GM23338 (cell line): ENCODE measurements around the gene MYCBPAP. TPM values are rescaled to one million over a fixed set of nuclear protein-coding genes. Genes with fewer than 3 reads are reported as not detected.

Source experiments
- ATAC-seq: fragments of 200-7000 bp; cut with Tn5 transposase; 3 replicates; pipeline ENCODE4 v1.9.1; 2020
- DNase-seq: peaks from one replicate; pipeline ENCODE4 v3.0.0-alpha.2; 2015; ENCODE audit warnings: low spot score
- H2AFZ ChIP-seq: fragments of 200-600 bp; sonication (generic); 2 replicates; pipeline ENCODE4 v1.8.0; 2016; ENCODE audit warnings: antibody characterized with exemption, mild to moderate bottlenecking, moderate library complexity
- H3F3A ChIP-seq: fragments of 200-600 bp; sonication (generic); replicated peaks from 2 replicates; pipeline ENCODE4 v1.8.0; 2017; ENCODE audit warnings: antibody characterized with exemption, mixed run types, low read depth
- H3K27ac ChIP-seq: fragments of 200-600 bp; sonication (generic); 2 replicates; pipeline ENCODE4 v1.6.1; 2016; ENCODE audit warnings: low read depth
- H3K27me3 ChIP-seq: fragments of 200-600 bp; sonication (generic); 2 replicates; pipeline ENCODE4 v1.8.0; 2016; ENCODE audit warnings: mild to moderate bottlenecking, mixed run types, moderate library complexity; ENCODE audit not compliant: insufficient read depth
- H3K36me3 ChIP-seq: fragments of 200-600 bp; sonication (generic); 2 replicates; pipeline ENCODE4 v1.8.0; 2016; ENCODE audit warnings: mild to moderate bottlenecking; ENCODE audit not compliant: insufficient read depth
- H3K4me1 ChIP-seq: fragments of 200-600 bp; sonication (generic); 2 replicates; pipeline ENCODE4 v1.8.0; 2016; ENCODE audit warnings: mild to moderate bottlenecking, moderate library complexity; ENCODE audit not compliant: insufficient read depth
- H3K4me2 ChIP-seq: fragments of 200-600 bp; sonication (generic); 2 replicates; pipeline ENCODE4 v1.7.1; 2017; ENCODE audit warnings: mixed run types
- H3K4me3 ChIP-seq: fragments of 200-600 bp; sonication (generic); 2 replicates; pipeline ENCODE4 v1.6.1; 2016; ENCODE audit warnings: mixed run types
- H3K79me2 ChIP-seq: fragments of 200-600 bp; sonication (generic); replicated peaks from 2 replicates; pipeline ENCODE4 v1.8.0; 2017; ENCODE audit warnings: mild to moderate bottlenecking; ENCODE audit not compliant: insufficient read depth
- H3K9me2 ChIP-seq: fragments of 200-600 bp; sonication (generic); 2 replicates; pipeline ENCODE4 v1.8.0; 2017; ENCODE audit not compliant: insufficient read depth
- H4K20me1 ChIP-seq: fragments of 200-600 bp; sonication (generic); replicated peaks from 2 replicates; pipeline ENCODE4 v1.8.0; 2017; ENCODE audit warnings: mild to moderate bottlenecking; ENCODE audit not compliant: insufficient read depth
- H3K27ac Mint-ChIP-seq: 2 replicates; pipeline ENCODE4 v1.8.0; 2020; ENCODE audit warnings: inconsistent platforms, mild to moderate bottlenecking, moderate library complexity, mixed read lengths
- H3K27me3 Mint-ChIP-seq: 3 replicates; pipeline ENCODE4 v1.8.0; 2022; ENCODE audit warnings: low read depth, mild to moderate bottlenecking, moderate library complexity, mixed read lengths, inconsistent platforms; ENCODE audit not compliant: insufficient read depth, poor library complexity
- H3K36me3 Mint-ChIP-seq: 3 replicates; pipeline ENCODE4 v1.8.0; 2021; ENCODE audit warnings: low read depth, mild to moderate bottlenecking, inconsistent platforms, moderate library complexity, mixed read lengths
- H3K4me1 Mint-ChIP-seq: 3 replicates; pipeline ENCODE4 v1.8.0; 2020; ENCODE audit warnings: mild to moderate bottlenecking, inconsistent platforms, mixed read lengths
- H3K4me3 Mint-ChIP-seq: 3 replicates; pipeline ENCODE4 v1.8.0; 2021; ENCODE audit warnings: moderate library complexity, mild to moderate bottlenecking, inconsistent platforms, mixed read lengths
- H3K9me3 Mint-ChIP-seq: 3 replicates; pipeline ENCODE4 v1.8.0; 2020; ENCODE audit warnings: moderate library complexity, mild to moderate bottlenecking, inconsistent platforms, mixed read lengths
- CTCF ChIP-seq, 2 experiments: fragments of 200-600 bp in 1 of 2; sonication (generic) in 1 of 2; conservative IDR thresholded peaks; 2 replicates each; pipeline versions ENCODE4 v1.5.1 to v1.6.1; 2016 to 2017; ENCODE audit warnings: antibody characterized with exemption in 2 of 2, low read depth in 2 of 2, mild to moderate bottlenecking in 2 of 2, moderate library complexity in 1 of 2
- EZH2 ChIP-seq: fragments of 200-600 bp; sonication (generic); IDR thresholded peaks from one replicate; pipeline ENCODE4 v1.8.0; 2017; ENCODE audit warnings: antibody characterized with exemption, mild to moderate bottlenecking, low read depth; ENCODE audit not compliant: unreplicated experiment
- JUNB ChIP-seq: IDR thresholded peaks from one replicate; pipeline ENCODE4 v1.6.1; 2016; ENCODE audit warnings: antibody characterized with exemption; ENCODE audit not compliant: unreplicated experiment
- ZNF114 ChIP-seq: fragments of 250-450 bp; sonication (Bioruptor Pico); IDR thresholded peaks from 2 replicates; pipeline ENCODE4 v1.5.0; 2020; ENCODE audit warnings: mild to moderate bottlenecking, moderate library complexity
- ZNF462 ChIP-seq: fragments of 250-450 bp; sonication (Bioruptor Pico); IDR thresholded peaks from 2 replicates; pipeline ENCODE4 v1.5.0; 2020; ENCODE audit warnings: mild to moderate bottlenecking, moderate library complexity
- polyA plus RNA-seq: library from polyadenylated mRNA; unstranded; fragments of >200 nt; fragmentation: Nextera tagmentation; extraction: Ambion mirVana; gene quantifications from 2 replicates; pipeline ENCODE4 v1.2.1, GENCODE V29; 2016
- total RNA-seq: library from RNA; depleted of rRNA; stranded (reverse); fragments of >200 nt; shearing (Covaris generic); gene quantifications from 2 replicates; pipeline ENCODE4 v1.2.3, GENCODE V29; 2014

MYCBPAP gene
- total and polyA plus RNA-seq, 2 experiments from 2014 or later: 0.63 to 1.7 TPM

- Histone ChIP-seq H3K4me3 (no peak overlapping the region), H4K20me1 (no peaks in the 10 kb centered on the region), H3K79me2 (no peaks in the 10 kb centered on the region), H3K36me3 (no peaks in the 10 kb centered on the region), H3K9me2 (no peaks in the 10 kb centered on the region), H3K4me2 (no peak overlapping the region), H3K27ac (no peak overlapping the region), H3K4me1 (no peaks in the 10 kb centered on the region), H2AFZ (no peak overlapping the region), H3K27me3 (no peaks in the 10 kb centered on the region), H3F3A (no peaks in the 10 kb centered on the region)
- DNase-seq: no peak
- H3K27me3 Mint-ChIP-seq: peaks cover 9% of the 10 kb centered on the region
- H3K27ac Mint-ChIP-seq: no peak overlapping the region
- 0 out of 4 replicates have a peak, but pooled peaks of 1 of the 2 experiments have one; percentile 10 for TF ChIP-seq CTCF (conservative IDR thresholded peaks at IDR 0.05; ENCODE audit: low read depth in 2 of 2)
- TF ChIP-seq ZNF462: no peak
- TF ChIP-seq EZH2: no peak
- no peaks in the 10 kb centered on the region for H3K9me3 Mint-ChIP-seq
- H3K36me3 Mint-ChIP-seq: no peaks in the 10 kb centered on the region
- H3K4me1 Mint-ChIP-seq: peaks cover 9% of the 10 kb centered on the region
- H3K4me3 Mint-ChIP-seq: no peak overlapping the region
- ATAC-seq: no peak
Observed at GRCh38 chr17:50523208-50523607, 15.0 kb downstream of the MYCBPAP start.

GRCh38 chr17:50524838-50525237 lies 16.6 kb downstream of the MYCBPAP start:
- H3K27me3 ChIP-seq: no peaks in the 10 kb centered on the region
- H3K9me3 Mint-ChIP-seq: no peaks in the 10 kb centered on the region
- H3K4me1 Mint-ChIP-seq: peaks cover 3% of the 10 kb centered on the region; the same call in 1 of the 3 replicates
- H2AFZ ChIP-seq: no peak overlapping the region
- no peak overlapping the region for H3K4me2 ChIP-seq
- H3K36me3 Mint-ChIP-seq: no peaks in the 10 kb centered on the region; the same call in 2 of the 3 replicates
- H3K36me3 ChIP-seq: no peaks in the 10 kb centered on the region
- ATAC-seq: no peak
- no peak overlapping the region for H3K4me3 Mint-ChIP-seq
- H3F3A ChIP-seq: no peaks in the 10 kb centered on the region
- no peak for DNase-seq
- H3K27ac ChIP-seq: no peak overlapping the region
- H3K4me3 ChIP-seq: no peak overlapping the region
- no peaks in the 10 kb centered on the region for H4K20me1 ChIP-seq
- no peak overlapping the region for H3K27ac Mint-ChIP-seq
- H3K4me1 ChIP-seq: no peaks in the 10 kb centered on the region
- H3K79me2 ChIP-seq: no peaks in the 10 kb centered on the region
- peaks cover 7% of the 10 kb centered on the region for H3K27me3 Mint-ChIP-seq
- H3K9me2 ChIP-seq: peaks cover under 1% of the 10 kb centered on the region; the same call in 1 of the 2 replicates
- no peak for TF ChIP-seq ZNF114
- TF ChIP-seq JUNB: no peak
